Chondrocyte (in vitro differentiated cells): Measurements from ENCODE around the gene HMGN1. TPM values are rescaled to one million over a fixed set of nuclear protein-coding genes. Genes with fewer than 3 reads are reported as not detected.
"Not testable (repeated sequence)": the region's sequence is repeated elsewhere in the genome, so short reads cannot be mapped to it uniquely, and the experiment has no call there.

ENCODE experiments used
- DNase-seq: peaks from one replicate; pipeline ENCODE4 v3.0.0; 2021; ENCODE audit warnings: mixed read lengths, low spot score
- H3K27ac Mint-ChIP-seq: one replicate; pipeline ENCODE4 v1.8.0; 2021; ENCODE audit warnings: mild to moderate bottlenecking, moderate library complexity, mixed read lengths; ENCODE audit not compliant: unreplicated experiment
- H3K27me3 Mint-ChIP-seq: 2 replicates; pipeline ENCODE4 v1.8.0; 2021; ENCODE audit warnings: low read depth, mixed read lengths
- H3K36me3 Mint-ChIP-seq: 2 replicates; pipeline ENCODE4 v1.8.0; 2021; ENCODE audit warnings: low read depth, mixed read lengths
- H3K4me1 Mint-ChIP-seq: 2 replicates; pipeline ENCODE4 v1.8.0; 2021; ENCODE audit warnings: low read depth, mild to moderate bottlenecking, mixed read lengths
- H3K4me3 Mint-ChIP-seq: one replicate; pipeline ENCODE4 v1.8.0; 2021; ENCODE audit warnings: mild to moderate bottlenecking, moderate library complexity, mixed read lengths; ENCODE audit not compliant: unreplicated experiment
- H3K9me3 Mint-ChIP-seq: 2 replicates; pipeline ENCODE4 v1.8.0; 2021; ENCODE audit warnings: low read depth, mixed read lengths
- total RNA-seq: library from RNA; stranded (reverse); gene quantifications from 3 replicates; pipeline ENCODE4 v1.2.1, GENCODE V29; 2021
- TF ChIP-seq, protein P1 (sequence below): fragments of 200-600 bp; sonication (generic); IDR thresholded peaks from 2 replicates; pipeline ENCODE4 v1.5.0; 2021; ENCODE audit warnings: antibody characterized with exemption, mild to moderate bottlenecking, moderate library complexity

The HMGN1 gene
- total RNA-seq, 1 donor from 2014 or later = 230 TPM

DNA sequence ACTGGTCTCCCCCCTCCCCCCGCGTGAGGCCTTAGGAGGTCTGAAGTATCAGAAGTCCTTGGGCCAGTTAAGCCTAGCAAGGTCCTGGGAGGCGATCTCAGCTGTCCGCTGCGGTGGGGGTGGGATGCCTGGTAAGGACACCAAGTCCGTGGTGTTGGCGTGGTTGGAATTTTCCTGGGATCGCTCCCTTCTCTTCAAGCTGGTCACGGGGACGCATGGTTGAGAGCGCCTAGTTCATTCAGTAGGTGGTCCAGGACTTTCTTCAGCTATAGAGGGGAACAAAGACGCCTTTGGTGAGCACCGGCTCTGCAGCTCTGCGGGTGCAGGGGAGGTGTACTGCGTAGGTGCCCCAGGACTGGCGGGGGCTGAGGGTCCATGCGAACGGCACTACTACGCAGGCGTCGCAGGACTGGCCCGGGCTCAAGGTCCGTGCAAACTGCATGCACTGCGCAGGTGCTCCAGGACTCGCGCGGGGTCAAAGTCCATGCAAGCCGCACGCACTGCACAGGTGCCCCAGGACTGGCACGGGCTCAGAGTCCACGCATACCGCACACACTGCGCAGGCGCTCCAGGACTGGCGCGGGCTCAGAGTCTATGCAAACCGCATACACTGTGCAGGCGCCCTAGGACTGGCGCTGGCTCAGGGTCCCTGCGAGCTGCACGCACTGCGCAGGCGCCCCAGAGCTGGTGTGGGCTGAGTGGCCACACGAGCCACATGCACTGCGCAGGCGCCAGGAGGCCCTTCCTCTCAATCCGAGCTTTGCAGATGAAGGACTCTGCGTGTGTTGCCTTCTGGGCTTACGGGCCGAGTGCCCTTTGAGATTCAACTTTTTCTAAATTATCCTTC lies 36.6 kb upstream of the HMGN1 start:
- Mint-ChIP-seq H3K27me3 (no peaks in the 10 kb centered on the region), H3K4me1 (peaks cover 46% of the 10 kb centered on the region), H3K4me3 (no peak overlapping the region), H3K27ac (no peak overlapping the region), H3K9me3 (no peaks in the 10 kb centered on the region), H3K36me3 (peaks cover 4% of the 10 kb centered on the region)
- TF ChIP-seq, protein P1, sequence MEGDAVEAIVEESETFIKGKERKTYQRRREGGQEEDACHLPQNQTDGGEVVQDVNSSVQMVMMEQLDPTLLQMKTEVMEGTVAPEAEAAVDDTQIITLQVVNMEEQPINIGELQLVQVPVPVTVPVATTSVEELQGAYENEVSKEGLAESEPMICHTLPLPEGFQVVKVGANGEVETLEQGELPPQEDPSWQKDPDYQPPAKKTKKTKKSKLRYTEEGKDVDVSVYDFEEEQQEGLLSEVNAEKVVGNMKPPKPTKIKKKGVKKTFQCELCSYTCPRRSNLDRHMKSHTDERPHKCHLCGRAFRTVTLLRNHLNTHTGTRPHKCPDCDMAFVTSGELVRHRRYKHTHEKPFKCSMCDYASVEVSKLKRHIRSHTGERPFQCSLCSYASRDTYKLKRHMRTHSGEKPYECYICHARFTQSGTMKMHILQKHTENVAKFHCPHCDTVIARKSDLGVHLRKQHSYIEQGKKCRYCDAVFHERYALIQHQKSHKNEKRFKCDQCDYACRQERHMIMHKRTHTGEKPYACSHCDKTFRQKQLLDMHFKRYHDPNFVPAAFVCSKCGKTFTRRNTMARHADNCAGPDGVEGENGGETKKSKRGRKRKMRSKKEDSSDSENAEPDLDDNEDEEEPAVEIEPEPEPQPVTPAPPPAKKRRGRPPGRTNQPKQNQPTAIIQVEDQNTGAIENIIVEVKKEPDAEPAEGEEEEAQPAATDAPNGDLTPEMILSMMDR = no peak
- DNase-seq = no peak

DNA sequence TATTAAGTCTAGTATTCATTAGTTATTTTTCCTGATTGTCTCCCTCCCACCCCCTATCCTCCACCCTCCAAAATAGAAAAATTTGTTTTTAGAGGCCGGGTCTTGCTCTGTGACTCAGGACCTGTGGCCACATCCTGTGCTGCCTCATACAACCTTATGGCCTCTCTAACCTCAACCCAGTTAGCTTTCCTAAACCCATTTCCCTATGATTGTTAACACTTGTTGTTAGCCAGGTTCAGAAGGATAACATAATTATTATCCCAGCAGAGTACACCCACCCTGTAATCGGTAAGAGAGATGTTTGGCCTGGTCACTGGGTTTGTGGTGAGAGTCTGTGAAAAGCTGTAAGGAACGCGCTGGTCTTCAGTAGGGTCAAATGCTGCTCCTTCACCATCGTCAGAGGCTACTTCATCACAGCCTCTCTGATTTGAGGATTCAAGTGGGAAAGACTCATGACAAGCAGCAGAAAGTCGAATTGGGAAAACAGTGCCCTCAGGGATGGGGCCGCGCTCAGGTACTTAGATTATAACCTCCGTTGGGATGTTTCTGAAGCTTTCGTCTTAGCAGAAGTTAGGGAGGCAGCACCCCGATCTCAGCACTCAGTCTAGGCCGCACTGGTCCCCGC lies 35.9 kb upstream of the HMGN1 start:
- Mint-ChIP-seq H3K27me3 (no peaks in the 10 kb centered on the region), H3K27ac (no peak overlapping the region), H3K4me1 (peaks cover 46% of the 10 kb centered on the region), H3K4me3 (no peak overlapping the region), H3K9me3 (no peaks in the 10 kb centered on the region), H3K36me3 (peaks cover 2% of the 10 kb centered on the region)
- DNase-seq = no peak
- TF ChIP-seq, protein P1 = no peak

DNA sequence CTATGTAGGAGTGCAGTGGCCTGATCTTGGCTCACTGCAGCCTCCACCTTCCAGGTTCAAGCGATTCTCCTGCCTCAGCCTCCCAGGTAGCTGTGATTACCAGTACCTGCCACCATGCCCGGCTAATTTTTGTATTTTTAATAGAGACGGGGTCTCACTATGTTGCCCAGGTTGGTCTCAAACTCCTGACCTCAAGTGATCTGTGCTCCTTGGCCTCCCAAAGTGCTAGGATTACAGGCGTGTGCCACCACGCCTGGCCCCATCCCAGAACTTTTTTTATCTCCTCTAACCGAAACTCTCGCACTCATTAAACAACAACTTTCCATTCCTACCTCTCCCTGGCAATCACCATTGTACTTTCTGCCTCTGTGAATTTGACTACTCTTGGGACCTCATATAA lies 33.2 kb upstream of the HMGN1 start:
- peak overlapping the region; percentile 25 for H3K4me3 Mint-ChIP-seq
- not testable (repeated sequence) for H3K9me3 Mint-ChIP-seq, H3K36me3 Mint-ChIP-seq, DNase-seq, H3K27me3 Mint-ChIP-seq
- H3K4me1 Mint-ChIP-seq = peaks cover 23% of the 10 kb centered on the region
- H3K27ac Mint-ChIP-seq = peak overlapping the region; percentile 64

DNA sequence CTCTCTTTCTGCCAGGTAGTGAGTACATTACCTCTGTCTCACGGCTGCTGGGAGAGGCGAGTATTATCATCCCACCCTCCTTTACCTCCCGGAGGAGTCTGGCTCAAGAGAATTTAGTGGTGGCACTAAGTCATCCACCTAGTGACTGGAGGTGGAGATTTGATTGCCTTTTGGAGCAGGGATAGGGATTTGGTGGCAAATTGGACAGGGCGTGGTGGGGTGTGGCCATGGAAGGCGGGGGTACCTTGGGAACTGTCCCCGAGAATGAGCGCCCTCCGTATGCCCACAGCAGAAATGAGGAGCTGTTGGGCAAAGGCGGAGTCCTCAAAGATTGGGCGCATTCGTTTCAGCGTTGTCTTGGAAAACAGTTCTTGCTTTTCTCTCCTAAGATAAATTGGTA lies 32.1 kb upstream of the HMGN1 start:
- Mint-ChIP-seq H3K9me3 (no peaks in the 10 kb centered on the region), H3K4me1 (peaks cover 21% of the 10 kb centered on the region), H3K27ac (peak overlapping the region; percentile 97), H3K4me3 (peak overlapping the region; percentile 94), H3K36me3 (peaks cover 2% of the 10 kb centered on the region), H3K27me3 (peaks cover 2% of the 10 kb centered on the region)
- DNase-seq = no peak
- TF ChIP-seq, protein P1 = no peak

DNA sequence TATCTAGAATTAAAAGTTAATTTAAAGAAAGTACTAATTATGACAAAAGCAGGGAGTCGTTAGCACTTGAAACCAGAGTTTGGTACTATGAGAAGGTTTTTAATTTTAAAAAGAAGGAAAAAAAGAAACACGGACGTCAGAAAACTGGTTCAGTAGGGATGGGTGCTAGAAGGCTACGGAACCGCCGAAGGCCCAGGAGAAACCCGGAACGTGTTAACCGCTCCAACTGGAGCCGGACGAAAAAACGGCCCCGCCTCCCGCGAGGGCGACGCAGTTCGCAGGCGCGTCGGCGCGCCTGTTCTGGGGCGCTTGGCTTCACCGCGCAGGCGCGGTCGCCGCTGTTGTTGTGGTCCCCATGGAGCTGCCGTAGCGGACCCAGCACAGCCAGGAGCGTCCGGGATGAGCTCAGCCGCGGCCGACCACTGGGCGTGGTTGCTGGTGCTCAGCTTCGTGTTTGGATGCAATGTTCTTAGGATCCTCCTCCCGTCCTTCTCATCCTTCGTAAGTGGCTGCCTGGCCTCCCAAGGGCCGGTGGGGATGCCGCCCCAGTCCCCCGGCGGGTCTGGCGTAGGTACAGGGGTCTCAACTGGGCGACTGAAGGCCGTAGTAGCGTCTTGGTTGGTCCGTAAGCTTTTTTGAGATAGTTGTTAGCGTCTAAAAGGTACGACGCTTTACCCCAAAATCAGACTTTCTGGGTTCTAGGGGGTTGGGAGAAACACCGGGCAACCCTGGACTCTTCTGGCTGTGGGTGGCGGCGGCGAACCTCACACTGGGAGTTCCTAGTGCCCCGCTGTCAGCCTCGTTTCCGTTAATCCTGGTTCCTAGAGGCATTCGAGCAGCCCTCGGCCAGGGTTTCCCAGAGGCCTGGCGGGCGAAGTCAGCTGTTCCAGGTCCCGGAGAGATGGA lies 31.4 kb upstream of the HMGN1 start:
- Mint-ChIP-seq H3K4me1 (peaks cover 21% of the 10 kb centered on the region), H3K36me3 (peaks cover 2% of the 10 kb centered on the region), H3K27ac (peak overlapping the region; percentile 97), H3K27me3 (peaks cover 2% of the 10 kb centered on the region), H3K4me3 (peak overlapping the region; percentile 94), H3K9me3 (no peaks in the 10 kb centered on the region)
- DNase-seq = peak; percentile 99
- TF ChIP-seq, protein P1 = no peak
